Measurements from ENCODE around the gene BBS12.

GRCh38 chr4:122771724-122772123 is 39.2 kb downstream of the BBS12 start:
- TF ChIP-seq CTCF (IDR thresholded peaks at IDR 0.05) (no peak), REST (IDR thresholded peaks at IDR 0.05; ENCODE audit: insufficient read depth in 1 of 2, low read depth in 2 of 2, low read length in 1 of 2) (no peak)

Data from Panc1 (cell line).